RKO (cell line): ENCODE measurements around the gene SOHLH1.
"Not testable (repeated sequence)": the region's sequence is repeated elsewhere in the genome, so short reads cannot be mapped to it uniquely, and the experiment has no call there.

Experiments
- DNase-seq: peaks from one replicate; pipeline ENCODE4 v3.0.0-alpha.2; 2016; ENCODE audit warnings: low spot score

Gene SOHLH1

DNA sequence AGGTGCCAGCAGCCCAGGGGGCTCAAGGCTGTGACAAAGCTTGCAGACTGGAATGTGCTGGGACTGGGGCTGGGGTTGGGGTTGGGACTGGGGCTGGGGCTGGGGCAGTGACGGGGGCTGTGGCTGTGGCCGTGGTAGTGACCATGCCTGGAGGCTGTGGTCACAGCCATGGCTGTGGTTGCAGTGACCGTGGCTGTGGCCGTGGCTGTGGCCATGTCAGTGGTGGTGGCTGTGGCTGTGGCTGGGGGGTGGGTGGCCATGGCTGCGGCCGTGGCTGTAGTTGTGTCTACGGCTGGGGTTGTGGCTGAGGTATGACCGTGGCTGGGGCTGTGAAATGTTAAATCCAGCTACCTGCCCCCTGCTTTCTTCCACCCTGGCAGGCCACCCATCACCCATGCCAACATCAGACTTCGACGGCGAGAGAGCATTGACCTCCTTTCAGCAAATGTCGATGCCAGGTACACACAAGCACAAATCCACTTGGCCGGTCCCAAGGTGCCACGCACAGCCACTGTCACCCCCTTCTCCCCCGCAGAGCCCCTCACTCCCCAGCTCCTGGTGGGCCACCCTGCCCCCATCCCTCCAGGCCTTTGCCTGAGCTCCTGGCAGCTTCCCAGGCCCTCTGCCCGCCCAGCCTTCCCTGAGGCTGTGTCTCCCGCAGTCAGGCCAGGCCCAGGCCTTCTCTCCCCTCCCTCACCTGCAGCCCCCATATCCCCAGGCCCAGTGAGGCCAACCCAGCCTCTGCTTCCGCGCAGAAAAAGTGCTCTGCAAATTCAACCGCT, 20.9 kb downstream of the SOHLH1 start:
- DNase-seq = no peak

DNA sequence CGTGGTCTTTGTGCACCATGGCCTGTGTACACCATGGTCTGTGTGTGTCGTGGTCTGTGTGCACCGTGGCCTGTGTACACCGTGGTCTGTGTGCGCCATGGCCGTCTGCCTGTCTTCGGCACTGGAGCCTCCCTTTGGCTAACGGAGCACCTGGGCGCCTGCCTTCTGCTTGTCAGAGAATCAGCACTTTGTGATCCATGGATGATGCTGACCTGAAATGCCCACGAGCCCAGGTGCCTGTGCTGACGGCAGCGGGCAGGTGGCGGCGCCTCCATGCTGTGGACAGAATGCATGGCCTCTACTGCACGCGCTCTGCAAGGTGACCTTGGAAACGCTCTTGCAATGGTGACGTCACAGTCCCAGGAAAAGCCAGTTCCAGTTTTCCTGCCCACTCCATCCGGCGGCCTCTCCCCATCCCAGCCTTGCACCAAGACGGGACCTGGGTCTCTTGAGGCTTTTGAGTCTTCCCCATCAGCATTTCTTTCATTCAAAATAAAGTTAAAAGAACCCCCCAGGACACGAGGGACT, 21.6 kb downstream of the SOHLH1 start:
- DNase-seq = no peak

DNA sequence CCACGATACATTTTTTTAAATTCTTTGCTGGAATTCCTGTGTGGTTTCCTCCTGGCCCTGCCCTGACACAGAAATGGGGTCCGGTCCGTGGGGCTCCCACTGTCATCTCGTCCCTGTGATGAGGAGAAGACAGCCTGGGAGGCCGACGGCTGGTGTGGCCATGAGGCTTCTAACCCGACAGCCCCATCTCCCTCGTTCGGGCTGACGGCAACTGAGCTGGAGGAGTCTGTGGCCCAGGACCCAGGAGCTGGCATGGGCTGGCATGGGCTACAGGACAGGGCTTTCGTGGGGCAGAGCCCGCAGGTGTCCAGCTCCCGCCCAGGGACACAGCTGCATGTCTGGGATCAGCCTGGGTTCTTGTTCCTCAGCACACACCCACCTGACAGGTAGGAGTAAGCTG, 22.4 kb downstream of the SOHLH1 start:
- no peak for DNase-seq

DNA sequence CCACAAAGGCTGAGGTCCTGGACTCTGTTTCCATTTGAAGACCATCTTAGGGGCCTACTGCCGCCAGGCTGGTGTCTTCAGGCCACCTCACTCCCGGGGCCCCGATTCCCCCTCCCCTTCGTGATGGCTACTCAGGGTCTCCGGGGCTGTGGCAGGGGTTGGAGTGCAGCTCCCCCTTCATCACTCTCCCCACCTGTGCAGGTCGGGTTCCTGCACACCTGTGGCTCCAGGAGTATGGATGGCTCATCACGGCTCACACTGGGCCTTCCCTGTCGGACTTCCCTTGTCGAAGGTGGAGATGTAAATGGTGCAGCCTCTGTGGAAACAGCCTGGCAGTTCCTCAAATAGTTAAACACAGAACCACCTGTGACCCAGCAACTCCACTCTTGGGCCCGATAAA, 24.3 kb downstream of the SOHLH1 start:
- DNase-seq = no peak

DNA sequence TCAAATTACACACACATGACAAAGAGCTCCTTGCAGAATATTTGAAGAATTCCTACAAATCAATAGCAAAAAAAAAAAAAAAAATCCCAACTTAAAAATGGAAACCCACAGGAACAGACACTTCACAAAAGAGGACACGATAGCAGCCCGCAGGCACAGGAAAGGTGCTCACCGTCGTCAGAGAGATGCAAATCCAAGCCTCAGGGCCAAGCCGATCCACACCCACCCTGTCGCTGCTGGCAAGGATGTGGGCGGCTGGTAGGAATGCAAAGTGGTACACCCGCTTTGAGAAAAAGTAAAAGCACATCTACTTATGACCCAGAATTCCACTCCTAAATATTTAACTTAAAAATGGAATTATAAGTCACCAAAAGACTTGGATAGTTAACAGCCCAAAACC, 25.3 kb downstream of the SOHLH1 start:
- DNase-seq = no peak

DNA sequence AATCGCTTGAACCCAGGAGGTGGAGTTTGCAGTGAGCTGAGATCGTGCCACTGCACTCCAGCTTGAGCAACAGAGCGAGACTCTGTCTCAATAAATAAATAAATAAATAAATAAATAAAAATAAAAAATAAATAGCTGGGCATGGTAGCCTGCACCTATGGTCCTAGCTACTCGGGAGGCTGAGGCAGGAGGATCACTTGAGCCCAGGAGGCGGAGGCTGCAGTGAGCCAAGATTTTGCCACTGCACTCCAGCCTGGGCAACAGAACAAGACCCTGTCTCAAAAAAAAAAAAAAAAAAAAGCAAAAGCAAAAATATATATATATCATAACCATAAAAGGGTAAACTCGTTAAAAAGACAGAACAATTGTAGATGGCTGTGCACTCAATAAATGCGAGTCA, 26.5 kb downstream of the SOHLH1 start:
- DNase-seq = not testable (repeated sequence)

DNA sequence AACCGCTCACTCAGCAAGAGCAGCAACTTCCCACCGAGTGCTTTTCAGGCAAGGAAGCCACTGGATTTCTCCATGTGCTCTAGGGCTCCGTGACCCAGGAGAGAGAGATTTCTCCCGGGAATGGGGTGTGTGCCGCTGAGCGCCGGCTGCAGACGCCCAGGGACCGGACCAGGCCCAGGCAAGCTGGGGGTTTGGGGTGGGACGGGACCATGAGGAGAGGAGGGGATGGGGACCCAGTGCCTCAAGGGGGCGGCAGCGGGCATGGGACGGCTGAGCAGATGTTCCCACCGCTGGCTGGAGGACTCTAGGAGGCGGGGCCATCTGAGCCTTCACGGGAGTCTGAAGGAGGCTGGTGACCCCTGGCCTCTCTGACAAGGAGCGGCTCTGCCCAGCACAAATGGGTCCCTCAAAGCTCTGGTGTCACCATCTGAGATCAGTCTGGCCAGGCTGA, 27.7 kb downstream of the SOHLH1 start:
- DNase-seq = no peak

DNA sequence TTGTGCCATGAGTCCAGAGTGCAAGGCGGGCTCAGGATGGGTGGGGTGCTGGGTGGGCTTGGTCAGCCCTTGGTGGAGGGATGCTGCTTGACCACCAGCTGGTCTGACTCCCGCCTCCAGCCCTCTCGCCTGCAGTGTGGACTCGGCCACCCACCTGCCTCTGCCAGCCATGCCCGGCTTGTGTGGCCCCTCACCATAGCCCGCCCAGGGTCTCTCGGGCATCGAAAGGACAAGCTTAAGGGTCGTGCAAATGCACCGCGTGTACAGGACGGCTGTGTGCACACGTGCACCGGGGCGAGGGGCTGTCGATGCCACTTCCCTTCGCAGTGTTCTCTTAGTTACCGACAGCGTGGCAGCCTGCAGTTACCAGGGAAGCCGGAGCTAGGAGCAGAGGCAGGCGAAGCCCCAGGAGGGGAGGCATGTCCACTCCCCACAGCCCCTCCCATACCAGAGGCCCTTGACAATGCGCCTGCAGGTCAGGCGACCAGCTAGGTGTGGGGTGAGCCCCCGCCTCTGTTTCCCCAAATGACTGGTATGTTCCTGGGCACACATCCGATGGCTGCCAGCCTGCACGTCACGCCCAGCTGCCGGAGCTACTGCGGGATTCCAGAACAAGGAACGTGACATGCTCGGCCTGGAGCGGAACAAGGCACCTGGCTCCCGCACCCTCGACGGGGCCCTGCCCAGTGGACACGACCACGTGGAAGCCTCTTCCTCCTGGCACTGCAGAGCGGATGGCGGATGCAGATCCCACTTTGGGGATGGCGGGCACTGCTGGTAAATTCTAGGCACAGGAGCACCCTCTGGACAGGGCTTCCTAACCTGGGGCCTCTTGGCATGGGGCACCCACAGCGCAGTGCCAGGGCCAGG, 28.3 kb downstream of the SOHLH1 start:
- no peak for DNase-seq

DNA sequence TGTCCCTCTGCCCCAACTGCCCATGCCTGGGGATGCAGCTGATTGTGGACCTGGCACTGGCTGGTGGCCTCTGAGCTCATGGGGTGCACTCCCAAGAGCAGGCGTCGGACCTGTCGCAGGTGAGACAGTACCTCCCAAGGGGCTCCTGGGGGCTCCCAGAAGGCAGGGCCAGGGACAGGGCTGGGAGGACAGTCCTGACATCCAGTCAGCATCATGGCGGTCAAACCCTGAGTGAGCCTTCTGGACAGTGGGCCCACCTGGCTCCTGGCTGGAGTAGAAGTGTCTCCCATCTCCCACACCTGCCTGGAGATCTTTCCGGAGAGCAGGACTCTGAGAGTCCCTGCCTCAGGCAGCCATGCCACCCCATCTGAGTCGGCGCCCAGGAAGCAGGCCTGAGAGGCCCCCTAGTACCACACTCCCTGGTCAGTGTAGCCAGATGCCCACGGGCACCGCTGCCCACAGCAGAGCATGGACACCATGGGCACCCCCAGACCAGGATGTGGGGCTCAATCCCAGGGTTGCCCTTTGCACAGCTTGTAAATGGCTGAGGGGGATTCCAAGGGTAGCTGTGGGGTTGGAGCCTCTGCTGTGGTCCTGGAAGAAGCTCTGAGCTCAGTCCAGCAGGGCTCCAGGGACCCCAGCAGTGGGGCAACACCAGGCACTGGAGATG, 29.5 kb downstream of the SOHLH1 start:
- no peak for DNase-seq

DNA sequence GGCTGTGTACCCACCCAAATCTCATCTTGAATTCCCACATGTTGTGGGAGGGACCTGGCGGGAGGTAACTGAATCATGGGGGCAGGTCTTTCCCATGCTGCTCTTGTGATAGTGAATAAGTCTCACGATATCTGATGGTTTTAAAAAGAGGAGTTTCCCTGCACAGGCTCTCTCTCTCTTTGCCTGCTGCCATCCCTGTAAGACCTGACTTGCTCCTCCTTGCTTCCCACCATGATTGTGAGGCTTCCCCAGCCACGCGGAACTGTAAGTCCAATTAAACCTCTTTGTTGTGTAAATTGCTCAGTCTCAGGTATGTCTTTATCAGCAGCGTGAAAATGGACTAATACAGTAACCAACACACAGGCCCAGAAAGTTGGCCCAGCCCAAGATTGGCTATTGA, 30.3 kb downstream of the SOHLH1 start:
- DNase-seq = not testable (repeated sequence)

DNA sequence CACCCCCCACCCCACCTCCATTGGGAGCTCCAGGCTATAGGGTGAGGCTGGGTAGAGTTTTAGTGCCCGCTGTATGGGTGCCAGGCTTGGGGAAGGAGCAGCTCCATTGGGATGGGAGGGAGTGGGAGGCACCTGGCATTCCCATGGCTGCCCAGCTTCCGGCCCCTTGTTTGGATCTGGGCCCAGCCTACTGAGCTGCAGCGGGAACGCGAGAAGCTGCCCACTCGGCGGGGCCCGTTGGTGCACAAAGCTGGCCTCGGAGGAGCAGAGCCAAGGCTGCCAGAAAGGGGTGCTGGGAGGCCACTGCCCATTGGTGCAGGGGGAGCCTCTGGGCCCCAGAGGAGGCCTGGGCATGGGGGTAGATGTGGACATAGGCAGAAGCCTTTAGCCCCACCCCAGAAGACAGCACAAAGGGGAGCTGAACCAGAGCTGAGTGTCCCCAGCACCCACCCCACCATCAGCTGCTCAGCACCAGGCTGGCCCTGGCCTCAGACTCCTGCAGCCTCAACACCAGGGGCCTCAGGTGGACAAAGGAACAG, 31.7 kb downstream of the SOHLH1 start:
- no peak for DNase-seq

DNA sequence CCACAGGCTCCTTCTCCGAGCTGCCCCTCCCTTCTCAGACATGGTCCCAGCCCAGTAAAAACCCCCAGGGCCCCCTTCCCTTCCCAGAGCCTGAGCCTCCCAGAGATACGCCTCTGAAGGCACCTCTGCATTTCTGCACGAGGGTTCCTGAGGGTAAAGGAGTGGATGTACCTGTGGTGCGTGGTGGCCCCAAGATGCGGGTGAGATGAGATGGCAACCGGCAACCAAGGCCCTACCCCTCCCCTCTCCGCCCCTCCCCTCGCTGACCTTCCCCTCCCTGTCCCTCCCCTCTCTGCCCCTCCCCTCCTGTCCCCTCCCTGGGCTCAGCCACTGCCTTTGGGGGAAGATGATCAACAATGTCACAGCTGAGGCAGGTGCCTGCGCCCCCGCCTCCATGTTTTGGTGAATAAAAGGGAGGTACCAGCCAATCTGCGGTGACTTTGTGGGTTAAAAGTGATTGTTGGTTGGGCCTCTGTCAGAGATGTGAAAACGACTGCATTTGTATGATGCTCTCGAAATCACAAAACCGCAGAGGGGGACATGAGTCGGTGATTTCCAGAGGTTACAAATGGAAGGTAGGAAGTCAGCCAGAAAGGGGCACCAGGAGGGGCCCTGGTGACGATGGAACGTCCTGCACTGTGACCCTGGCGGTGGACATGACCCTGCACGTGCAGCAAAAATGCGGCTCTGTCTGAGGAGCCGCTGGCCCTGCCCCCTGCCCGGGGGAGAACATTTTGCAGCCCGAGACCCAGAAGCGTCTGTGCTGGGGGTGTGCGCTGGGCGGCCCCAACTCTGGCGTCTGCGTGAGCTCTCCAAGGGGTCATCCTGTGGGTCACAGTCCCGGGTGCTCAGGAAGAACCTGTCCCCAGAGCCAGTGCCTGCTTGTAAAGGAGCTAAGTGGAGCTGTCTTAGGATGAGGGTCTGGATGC, 32.5 kb downstream of the SOHLH1 start:
- no peak for DNase-seq

DNA sequence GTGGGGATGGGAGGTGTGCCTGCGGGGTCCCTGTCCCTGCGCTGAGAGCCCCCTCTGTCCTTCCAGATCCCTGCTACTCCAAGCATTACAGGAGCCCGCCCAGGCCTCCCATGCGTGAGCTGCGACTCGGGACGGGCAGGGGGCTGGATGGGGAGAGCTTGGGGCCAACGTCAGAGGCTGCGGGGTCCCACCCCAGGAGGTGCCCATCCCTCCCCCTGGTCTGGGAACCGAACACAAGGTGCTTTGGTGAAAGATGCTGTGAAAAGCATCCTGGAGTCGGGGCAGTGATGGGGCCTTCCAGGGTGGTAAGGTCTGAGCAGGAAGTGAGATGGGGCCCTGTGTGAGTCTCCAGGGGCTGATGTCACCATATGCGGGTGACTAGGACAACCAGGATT, 33.5 kb downstream of the SOHLH1 start:
- DNase-seq = no peak

DNA sequence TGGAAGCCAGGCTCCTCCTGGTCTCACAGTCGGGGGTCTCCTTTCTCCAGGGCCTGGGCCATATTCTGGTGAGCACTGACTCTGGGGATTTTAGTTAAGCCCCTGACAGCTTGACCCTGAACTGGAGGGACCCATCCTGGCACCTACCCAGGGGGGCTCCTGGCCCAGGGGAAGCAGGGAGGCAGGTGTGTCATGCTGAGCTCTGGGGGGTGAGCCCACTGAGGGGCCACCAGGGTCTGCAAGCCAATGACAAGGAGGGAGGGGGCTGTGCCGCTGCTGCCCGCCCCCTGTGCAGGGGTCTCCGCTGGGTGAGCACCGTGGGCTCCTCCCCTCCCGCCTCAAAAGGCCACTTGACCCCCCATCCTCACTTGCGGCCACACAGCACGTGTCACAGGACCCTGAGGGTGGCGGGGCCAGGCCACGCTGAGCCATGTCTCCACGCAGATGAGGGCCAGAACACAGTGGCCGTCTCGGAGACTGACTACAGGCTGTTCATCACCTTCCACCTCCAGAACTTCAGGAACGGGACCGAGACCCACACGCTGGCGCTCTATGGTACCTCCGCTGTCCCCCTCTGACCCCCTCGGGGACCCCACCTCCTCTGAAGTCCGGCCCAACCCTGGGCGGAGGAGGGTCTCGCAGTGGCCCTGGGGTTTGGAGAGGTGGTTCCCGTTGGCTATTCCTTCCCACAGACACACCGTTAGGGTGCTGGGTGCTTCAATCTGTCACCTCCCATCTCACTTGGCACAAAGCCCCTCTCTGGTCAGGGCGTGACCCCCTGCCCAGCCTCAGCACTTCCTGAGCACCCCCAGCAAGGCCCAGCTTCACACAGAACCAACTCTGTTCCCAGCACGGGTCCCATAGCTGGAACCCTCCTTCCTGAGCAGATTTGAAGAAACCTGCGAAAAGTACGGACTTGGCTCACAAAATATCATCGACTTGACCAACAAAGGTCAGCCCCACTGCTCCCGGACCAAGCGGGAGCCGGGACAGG, 34.2 kb downstream of the SOHLH1 start:
- DNase-seq = no peak

DNA sequence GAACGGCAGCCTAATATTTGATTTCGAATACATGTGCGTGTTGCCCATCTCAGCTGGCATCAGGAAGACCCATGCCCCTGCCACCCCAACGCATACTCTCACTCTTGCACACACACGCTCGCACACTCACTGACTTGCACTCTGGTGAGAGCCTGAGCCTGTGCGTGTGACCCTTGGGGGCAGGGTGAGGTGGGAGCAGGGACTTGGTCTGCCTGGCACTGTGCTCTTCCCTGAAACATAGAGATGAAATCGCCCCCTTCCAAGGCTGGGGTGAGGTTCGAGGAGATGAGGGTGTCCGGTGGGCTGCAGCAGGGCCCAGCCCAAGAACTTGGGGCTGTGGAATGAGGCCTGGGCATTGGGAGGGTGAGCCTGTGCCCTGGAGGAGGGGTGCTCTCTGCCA, 35.0 kb downstream of the SOHLH1 start:
- DNase-seq = no peak

DNA sequence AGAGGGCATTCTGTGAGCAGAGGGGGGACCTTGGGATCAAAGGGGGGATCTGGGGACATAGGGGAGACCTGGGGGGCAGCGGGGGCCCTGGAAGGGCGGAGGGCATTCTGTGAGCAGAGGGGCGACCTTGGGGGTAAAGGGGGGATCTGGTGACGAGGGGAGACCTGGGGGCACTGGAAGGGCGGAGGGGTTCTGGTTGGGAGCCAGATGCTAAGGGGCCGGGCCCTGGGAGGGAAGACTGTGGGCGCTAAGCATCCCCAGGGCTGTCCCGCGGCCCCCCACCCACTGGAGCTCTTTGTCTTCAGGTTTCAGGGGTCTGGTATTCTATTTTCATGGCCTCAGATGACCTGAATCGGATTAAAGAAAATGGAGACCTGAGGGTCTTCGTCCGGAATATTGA, 35.4 kb downstream of the SOHLH1 start:
- DNase-seq = no peak

DNA sequence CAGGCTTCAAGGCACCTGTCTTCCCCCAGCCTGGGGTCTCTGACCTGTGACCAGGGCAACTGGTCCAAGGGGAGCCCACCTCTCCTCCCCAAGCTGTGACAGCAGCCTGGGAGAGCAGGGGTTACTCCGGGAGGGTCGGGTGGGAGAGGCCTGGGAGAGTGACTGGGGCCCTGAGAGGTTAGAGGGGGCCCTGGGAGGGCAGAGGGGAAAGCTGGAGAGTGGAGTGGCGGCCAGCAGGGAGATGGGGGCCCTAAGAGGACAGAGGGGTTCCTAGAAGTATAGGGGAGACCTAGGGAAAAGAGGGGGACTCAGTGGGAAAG, 35.9 kb downstream of the SOHLH1 start:
- no peak for DNase-seq

DNA sequence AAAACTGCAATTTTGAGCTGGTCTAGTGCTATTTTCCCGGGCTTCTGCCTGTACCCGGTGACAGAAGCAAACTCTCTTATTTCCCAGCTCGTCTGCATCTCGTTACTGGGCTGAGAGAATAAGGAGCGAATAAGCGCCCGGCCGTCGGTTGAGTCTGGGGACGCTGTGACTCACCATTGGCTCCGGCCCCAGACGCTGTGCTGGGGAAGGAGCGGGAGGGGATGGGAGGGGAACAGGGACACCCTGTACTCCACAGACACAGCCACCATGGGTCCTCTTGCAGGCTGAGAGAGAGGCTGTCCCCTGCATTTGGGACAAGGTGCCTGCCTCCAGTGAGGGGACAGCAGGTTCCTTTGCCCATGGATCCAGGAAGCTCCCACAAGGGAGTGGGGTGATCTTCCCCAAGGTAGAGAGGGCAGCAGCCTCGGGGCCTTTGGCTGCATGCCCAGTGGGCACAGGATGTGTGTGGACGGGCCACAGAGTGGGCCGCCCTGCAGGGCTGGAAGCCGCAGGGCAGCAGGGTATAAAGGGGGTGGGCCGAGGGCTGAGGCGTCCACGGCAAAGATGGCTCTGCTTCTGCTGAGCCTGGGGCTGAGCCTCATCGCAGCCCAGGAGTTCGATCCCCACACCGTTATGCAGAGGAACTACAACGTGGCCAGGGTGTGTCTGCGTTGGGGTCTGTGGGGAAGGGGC, 36.4 kb downstream of the SOHLH1 start, which contains the start of gene LCN9:
Gene LCN9 (plus strand): TSS at position 552 of the 693 bp plus-strand sequence. CDS start 13 bp downstream, at position 565.
- DNase-seq = no peak
